Erythroblast (primary cell): ENCODE results near the gene ELF5.

Source experiments
- GATA1 ChIP-seq: IDR thresholded peaks from 2 replicates; pipeline ENCODE4 v1.6.1; 2011; ENCODE audit warnings: low read depth, mild to moderate bottlenecking, control low read depth, low read length, moderate library complexity
- POLR2A ChIP-seq: IDR thresholded peaks from 2 replicates; pipeline ENCODE4 v1.6.1; 2011; ENCODE audit warnings: mild to moderate bottlenecking, low read length

DNA sequence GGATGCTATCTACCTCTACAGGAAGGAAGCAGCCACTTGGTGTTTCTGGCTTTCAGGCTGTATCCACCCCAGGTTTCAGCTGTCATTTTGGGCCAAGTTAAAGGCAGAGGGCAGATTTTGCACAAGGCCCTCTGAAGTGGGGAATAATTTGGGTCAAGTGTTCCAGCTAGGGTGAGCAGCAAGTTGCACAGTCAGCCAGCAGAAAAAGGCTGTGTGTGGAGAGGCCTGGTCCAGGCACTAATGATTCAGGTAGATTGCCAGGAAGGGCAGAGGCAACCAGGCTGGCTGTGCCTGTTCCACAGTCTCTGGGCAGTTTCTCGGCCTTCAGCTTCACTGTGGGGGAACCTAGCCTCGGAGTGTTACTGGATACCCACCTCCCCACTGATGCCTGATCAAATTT, 8.6 kb upstream of the ELF5 start:
- TF ChIP-seq POLR2A, result no peak
- no peak for TF ChIP-seq GATA1
